ENCODE measurements around the gene CACNA1G.

DNA sequence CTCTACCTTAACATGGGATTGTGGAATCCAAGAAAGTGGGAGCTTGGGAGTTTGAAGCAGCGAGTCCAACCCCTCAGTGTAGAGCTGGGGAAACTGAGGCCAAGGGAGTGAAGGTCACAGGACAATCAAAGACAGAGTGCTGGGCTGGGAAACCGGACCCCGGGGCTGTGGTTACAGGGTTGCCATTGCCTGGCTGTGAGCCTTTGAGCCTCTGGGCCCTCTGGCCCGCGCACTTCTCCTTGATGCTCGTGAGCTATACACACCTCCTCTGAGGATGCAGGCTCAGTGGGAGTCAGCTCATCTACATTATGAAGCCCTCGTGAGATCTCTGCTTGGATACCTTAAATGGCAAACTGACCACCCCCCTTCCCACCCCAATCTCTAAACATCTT, 76.3 kb downstream of the CACNA1G start:
- TF ChIP-seq, protein P1, sequence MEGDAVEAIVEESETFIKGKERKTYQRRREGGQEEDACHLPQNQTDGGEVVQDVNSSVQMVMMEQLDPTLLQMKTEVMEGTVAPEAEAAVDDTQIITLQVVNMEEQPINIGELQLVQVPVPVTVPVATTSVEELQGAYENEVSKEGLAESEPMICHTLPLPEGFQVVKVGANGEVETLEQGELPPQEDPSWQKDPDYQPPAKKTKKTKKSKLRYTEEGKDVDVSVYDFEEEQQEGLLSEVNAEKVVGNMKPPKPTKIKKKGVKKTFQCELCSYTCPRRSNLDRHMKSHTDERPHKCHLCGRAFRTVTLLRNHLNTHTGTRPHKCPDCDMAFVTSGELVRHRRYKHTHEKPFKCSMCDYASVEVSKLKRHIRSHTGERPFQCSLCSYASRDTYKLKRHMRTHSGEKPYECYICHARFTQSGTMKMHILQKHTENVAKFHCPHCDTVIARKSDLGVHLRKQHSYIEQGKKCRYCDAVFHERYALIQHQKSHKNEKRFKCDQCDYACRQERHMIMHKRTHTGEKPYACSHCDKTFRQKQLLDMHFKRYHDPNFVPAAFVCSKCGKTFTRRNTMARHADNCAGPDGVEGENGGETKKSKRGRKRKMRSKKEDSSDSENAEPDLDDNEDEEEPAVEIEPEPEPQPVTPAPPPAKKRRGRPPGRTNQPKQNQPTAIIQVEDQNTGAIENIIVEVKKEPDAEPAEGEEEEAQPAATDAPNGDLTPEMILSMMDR (IDR thresholded peaks at IDR 0.05): no peak
- TF ChIP-seq POLR2A (IDR thresholded peaks at IDR 0.05): no peak

Data from testis (tissue), 2 donors.